B cell (primary cell): Measurements from ENCODE around the gene SMAD1.

Source experiments
- CTCF ChIP-seq: fragments of 200-600 bp; IDR thresholded peaks from one replicate; pipeline ENCODE4 v1.8.0; 2022; ENCODE audit warnings: antibody characterized with exemption, mild to moderate bottlenecking
- EZH2 ChIP-seq: IDR thresholded peaks from 2 replicates; pipeline ENCODE4 v1.6.1; 2012; ENCODE audit warnings: borderline replicate concordance, low read depth, mild to moderate bottlenecking, moderate library complexity, low read length; ENCODE audit not compliant: insufficient read depth, poor library complexity, severe bottlenecking

GRCh38 chr4:145486603-145487002 is 5.0 kb downstream of the SMAD1 start:
- TF ChIP-seq CTCF (no peak), EZH2 (no peak)
